Mucosa of rectum (tissue), 2 donors: Measurements from ENCODE around the gene PARP14.
"Not testable (repeated sequence)": the region's sequence is repeated elsewhere in the genome, so short reads cannot be mapped to it uniquely, and the experiment has no call there.

Source experiments
- H3K27ac ChIP-seq, 2 donors: one replicate each; pipeline ENCODE4 v1.7.0; 2013; ENCODE audit warnings: inconsistent platforms in 2 of 2, low read depth in 2 of 2, low read length in 2 of 2
- H3K27me3 ChIP-seq, 2 donors: one replicate each; pipeline ENCODE4 v1.7.0; 2013; ENCODE audit warnings: low read length in 2 of 2; ENCODE audit not compliant: control insufficient read depth in 2 of 2, insufficient read depth in 2 of 2
- H3K36me3 ChIP-seq, 2 donors: one replicate each; pipeline ENCODE4 v1.7.0; 2013; ENCODE audit warnings: low read length in 2 of 2; ENCODE audit not compliant: control insufficient read depth in 2 of 2, insufficient read depth in 2 of 2
- H3K4me1 ChIP-seq, 2 donors: one replicate each; pipeline ENCODE4 v1.7.0; 2013; ENCODE audit warnings: low read length in 2 of 2, mild to moderate bottlenecking in 1 of 2; ENCODE audit not compliant: control insufficient read depth in 2 of 2, insufficient read depth in 2 of 2
- H3K4me3 ChIP-seq, 2 donors: one replicate each; pipeline ENCODE4 v1.7.0; 2013; ENCODE audit warnings: low read length in 2 of 2
- H3K9ac ChIP-seq, 2 donors: one replicate each; pipeline ENCODE4 v1.7.0; 2013; ENCODE audit warnings: low read length in 2 of 2, low read depth in 1 of 2, mild to moderate bottlenecking in 1 of 2
- H3K9me3 ChIP-seq, 2 donors: one replicate each; pipeline ENCODE4 v1.7.0; 2013; ENCODE audit warnings: low read length in 2 of 2; ENCODE audit not compliant: control insufficient read depth in 2 of 2
- donor health status: healthy.
- donor health status: Normal muscosa, but diverticular disease.

The PARP14 gene

GRCh38 chr3:122680475-122681283 is at the start of gene PARP14:
TSS of gene PARP14 (plus strand) at chr3:122680839. CDS start at chr3:122680884, 45 bp downstream.
- Histone ChIP-seq H3K27ac (peak within 1 kb of the TSS; percentile 92 to 93), H3K27me3 (no peaks in the 10 kb centered on the region), H3K36me3 (peaks cover 0 to 5% of the 10 kb centered on the region in 2 donors), H3K4me3 (peak within 1 kb of the TSS; percentile 75 to 88), H3K9ac (peak within 1 kb of the TSS; percentile 87 to 91), H3K9me3 (no peaks in the 10 kb centered on the region), H3K4me1 (peaks cover 16 to 24% of the 10 kb centered on the region in 2 donors)

DNA sequence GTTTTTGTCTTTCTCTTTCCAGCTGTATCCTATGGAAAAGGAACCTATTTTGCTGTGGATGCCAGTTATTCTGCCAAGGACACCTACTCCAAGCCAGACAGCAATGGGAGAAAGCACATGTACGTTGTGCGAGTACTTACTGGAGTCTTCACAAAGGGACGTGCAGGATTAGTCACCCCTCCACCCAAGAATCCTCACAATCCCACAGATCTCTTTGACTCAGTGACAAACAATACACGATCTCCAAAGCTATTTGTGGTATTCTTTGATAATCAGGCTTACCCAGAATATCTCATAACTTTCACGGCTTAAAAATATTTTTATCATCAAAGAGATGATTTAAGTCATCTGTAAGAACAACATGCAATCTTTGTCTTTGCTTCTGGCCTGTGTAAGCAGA is 44.9 kb upstream of the PARP14 start:
- Histone ChIP-seq H3K36me3 (no peaks in the 10 kb centered on the region), H3K4me1 (no peaks in the 10 kb centered on the region), H3K9ac (no peak overlapping the region), H3K4me3 (no peak overlapping the region), H3K9me3 (no peaks in the 10 kb centered on the region), H3K27me3 (no peaks in the 10 kb centered on the region), H3K27ac (no peak overlapping the region)

DNA sequence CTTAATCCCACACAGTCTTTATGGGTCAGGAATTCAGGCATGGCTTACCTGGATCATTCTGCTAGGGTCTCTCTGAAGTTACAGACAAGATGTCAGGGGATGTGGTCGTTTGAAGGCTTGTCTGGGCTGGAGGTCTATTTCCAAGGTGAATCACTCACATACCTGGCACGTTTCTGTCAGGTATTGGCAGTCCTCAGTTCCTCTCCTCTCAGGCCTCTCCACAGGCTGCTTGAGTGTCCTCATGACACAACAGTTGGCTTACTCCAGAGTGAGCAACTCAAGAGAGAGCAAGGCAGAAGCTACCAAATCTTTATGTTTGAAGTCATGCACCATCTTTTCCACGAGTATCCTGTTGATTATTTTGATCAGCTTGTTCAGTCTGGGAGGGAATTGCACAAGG is 43.9 kb upstream of the PARP14 start:
- Histone ChIP-seq H3K27me3 (no peaks in the 10 kb centered on the region), H3K36me3 (no peaks in the 10 kb centered on the region), H3K4me3 (no peak overlapping the region), H3K4me1 (no peaks in the 10 kb centered on the region), H3K27ac (no peak overlapping the region), H3K9ac (no peak overlapping the region), H3K9me3 (no peaks in the 10 kb centered on the region)

GRCh38 chr3:122640437-122640999 is 40.1 kb upstream of the PARP14 start:
- Histone ChIP-seq H3K4me1 (no peaks in the 10 kb centered on the region), H3K36me3 (no peaks in the 10 kb centered on the region), H3K9me3 (no peaks in the 10 kb centered on the region), H3K27me3 (no peaks in the 10 kb centered on the region), H3K9ac (no peak overlapping the region), H3K27ac (no peak overlapping the region), H3K4me3 (no peak overlapping the region)

- Histone ChIP-seq H3K4me3 (no peak overlapping the region), H3K4me1 (no peaks in the 10 kb centered on the region), H3K27me3 (no peaks in the 10 kb centered on the region), H3K9me3 (no peaks in the 10 kb centered on the region), H3K36me3 (no peaks in the 10 kb centered on the region), H3K9ac (no peak overlapping the region), H3K27ac (no peak overlapping the region)
Observed at GRCh38 chr3:122642935-122643334, 37.7 kb upstream of the PARP14 start.

DNA sequence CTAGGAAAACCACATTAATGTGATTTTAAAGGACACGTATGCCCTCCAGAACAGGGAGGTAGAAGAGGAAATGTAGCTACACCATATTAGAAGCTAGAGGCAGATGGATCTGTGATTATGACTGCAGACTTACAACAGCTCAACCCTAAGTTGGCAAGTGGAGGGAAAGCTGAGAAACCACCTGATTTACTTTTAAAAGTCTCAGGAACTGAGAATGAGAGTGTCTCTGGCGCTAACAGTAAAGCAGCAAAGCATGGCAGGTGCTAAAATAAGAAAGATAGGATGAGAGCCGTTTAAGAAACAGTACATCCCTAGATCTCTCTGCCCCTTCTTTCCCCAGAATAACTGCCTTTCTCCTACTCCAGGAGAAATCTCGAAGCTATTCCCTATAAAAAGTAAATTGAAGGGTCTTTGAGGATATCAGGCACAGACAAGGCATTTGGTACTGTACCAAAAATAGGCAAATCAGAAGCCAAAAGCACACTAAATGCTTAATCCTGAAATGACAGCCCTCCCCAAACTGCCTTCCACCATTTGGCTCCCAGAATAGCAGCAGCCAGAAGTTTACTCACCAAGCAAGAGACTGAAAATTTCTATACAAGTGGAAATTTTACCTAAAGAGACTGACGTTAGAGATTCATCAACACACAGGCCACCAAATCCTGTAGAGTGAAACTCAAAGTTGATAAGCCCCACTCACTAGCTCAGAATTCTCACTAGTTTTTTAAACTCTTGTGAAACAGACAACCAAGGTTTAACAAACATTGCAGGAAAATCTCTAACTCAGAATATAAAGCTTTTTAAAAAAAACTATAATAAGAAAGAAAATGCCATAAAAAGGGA is 34.3 kb upstream of the PARP14 start:
- Histone ChIP-seq H3K9ac (peak overlapping the region in 1 of 2 donors; percentile 2), H3K9me3 (no peaks in the 10 kb centered on the region), H3K4me3 (peak overlapping the region in 1 of 2 donors; percentile 39), H3K27me3 (no peaks in the 10 kb centered on the region), H3K36me3 (no peaks in the 10 kb centered on the region), H3K27ac (no peak overlapping the region), H3K4me1 (no peaks in the 10 kb centered on the region)

- H3K4me1 ChIP-seq, H3K27ac ChIP-seq, H3K9ac ChIP-seq, H3K36me3 ChIP-seq, H3K9me3 ChIP-seq, H3K27me3 ChIP-seq, H3K4me3 ChIP-seq: not testable (repeated sequence)
Observed at GRCh38 chr3:122651233-122651907, 29.3 kb upstream of the PARP14 start.

DNA sequence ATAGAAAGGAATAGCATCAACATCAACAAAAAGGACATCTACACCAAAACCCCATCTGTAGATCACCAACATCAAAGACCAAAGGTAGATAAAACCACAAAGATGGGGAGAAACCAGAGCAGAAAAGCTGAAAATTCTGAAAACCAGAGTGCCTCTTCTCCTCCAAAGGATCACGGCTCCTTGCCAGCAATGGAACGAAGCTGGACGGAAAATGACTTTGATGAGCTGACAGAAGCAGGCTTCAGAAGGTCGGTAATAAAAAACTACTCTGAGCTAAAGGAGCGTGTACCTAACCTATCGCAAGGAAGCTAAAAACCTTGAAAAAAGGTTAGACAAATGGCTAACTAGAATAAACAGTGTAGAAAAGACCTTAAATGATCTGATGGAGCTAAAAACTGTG is 28.7 kb upstream of the PARP14 start:
- H3K36me3 ChIP-seq, H3K9me3 ChIP-seq, H3K27me3 ChIP-seq, H3K27ac ChIP-seq, H3K4me3 ChIP-seq, H3K4me1 ChIP-seq, H3K9ac ChIP-seq: not testable (repeated sequence)

- H3K36me3 ChIP-seq, H3K4me3 ChIP-seq, H3K27me3 ChIP-seq, H3K27ac ChIP-seq, H3K9me3 ChIP-seq, H3K9ac ChIP-seq, H3K4me1 ChIP-seq: not testable (repeated sequence)
Observed at GRCh38 chr3:122658336-122658735, 22.3 kb upstream of the PARP14 start.
